ENCODE measurements around the gene ZNF672. TPM values are rescaled to one million over a fixed set of nuclear protein-coding genes. Genes with fewer than 3 reads are reported as not detected.

The ZNF672 gene
- total RNA-seq, 4 donors from 2014 or later: 25.5 to 40.8 (median 26.8) TPM

DNA sequence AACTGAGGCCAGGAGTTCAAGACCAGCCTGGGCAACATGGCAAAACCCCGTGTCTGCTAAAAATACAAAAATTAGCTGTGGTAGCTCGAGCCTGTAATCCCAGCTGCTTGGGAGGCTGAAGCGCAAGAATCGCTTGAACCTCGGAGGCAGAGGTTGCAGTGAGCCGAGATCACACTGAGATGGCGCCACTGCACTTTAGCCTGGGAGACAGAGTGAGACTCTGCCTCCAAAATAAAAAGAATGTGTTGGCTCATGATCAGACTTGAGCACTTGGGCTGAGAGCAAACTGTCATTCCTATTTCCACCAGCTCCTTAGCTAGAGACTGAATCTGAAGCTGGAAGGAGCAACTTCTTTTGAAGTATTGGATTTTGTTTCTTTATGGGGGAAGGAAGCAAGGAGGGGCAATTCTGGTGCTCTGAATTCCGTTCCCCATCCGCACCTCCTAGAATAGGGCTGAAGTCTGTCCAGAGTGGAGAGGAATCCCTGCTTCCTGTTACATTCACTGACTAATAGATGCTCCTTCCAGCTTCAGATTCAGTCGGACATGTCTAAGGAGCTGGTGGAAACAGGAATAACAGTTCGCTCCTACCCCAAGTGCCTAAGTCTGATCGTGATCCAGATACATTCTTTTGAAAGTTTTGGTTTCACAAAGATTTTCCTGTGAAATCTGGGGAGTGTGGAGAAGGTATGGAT, 3.8 kb downstream of the ZNF672 start:
- TF ChIP-seq, protein P1, sequence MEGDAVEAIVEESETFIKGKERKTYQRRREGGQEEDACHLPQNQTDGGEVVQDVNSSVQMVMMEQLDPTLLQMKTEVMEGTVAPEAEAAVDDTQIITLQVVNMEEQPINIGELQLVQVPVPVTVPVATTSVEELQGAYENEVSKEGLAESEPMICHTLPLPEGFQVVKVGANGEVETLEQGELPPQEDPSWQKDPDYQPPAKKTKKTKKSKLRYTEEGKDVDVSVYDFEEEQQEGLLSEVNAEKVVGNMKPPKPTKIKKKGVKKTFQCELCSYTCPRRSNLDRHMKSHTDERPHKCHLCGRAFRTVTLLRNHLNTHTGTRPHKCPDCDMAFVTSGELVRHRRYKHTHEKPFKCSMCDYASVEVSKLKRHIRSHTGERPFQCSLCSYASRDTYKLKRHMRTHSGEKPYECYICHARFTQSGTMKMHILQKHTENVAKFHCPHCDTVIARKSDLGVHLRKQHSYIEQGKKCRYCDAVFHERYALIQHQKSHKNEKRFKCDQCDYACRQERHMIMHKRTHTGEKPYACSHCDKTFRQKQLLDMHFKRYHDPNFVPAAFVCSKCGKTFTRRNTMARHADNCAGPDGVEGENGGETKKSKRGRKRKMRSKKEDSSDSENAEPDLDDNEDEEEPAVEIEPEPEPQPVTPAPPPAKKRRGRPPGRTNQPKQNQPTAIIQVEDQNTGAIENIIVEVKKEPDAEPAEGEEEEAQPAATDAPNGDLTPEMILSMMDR (IDR thresholded peaks at IDR 0.05): no peak
- peak; percentile 0 for DNase-seq (ENCODE audit: low spot score)
- ATAC-seq (ENCODE audit: low FRiP score): no peak

DNA sequence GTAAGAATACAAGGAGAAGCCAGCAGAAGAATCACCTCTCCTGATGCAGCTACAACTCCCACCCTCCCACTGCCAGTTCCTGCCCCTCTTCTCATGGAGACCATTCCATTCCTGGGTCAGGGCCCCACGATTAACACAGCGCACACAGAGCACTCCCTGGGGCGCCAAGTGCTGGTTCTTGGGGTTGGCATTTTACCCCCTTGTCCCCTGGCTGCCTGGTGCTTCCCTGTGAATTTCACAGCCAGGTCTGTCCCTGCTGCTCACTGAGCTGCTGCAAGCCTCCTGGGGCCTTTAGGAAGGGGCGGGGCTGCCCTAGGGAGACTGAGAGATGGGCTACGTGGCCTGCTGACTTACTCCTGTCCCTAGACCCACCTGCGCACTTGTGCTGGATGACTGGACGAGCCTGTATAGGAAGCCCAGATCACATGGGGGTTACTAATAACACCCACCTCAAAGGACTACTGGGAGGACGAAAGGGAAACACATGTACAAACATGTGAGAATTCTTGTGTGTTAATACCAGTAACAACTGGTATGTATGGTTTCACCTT, 4.8 kb downstream of the ZNF672 start:
- TF ChIP-seq, protein P1 (IDR thresholded peaks at IDR 0.05): no peak
- DNase-seq (ENCODE audit: low spot score) (no peak), ATAC-seq (ENCODE audit: low FRiP score) (no peak)

DNA sequence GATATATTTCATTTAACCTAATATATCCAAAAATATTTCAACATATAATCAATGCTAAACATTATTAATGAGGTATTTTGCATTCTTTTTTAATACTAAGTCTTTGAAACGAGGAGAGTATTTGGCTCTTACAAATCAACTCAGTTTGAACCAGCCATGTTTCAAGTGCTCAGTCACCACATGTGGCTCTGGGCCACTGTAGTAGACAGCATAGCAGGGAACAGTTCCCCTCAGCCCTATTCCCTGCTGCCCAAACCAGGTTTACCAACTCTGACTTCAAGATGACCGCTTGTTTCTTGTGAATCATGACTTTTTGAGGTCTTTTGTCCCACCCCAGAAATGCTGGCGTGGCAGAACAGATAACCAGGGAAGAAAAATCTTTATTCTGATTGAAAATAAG, 5.7 kb downstream of the ZNF672 start:
- TF ChIP-seq, protein P1 (IDR thresholded peaks at IDR 0.05): no peak
- no peak for DNase-seq (ENCODE audit: low spot score)
- no peak for ATAC-seq (ENCODE audit: low FRiP score)

DNA sequence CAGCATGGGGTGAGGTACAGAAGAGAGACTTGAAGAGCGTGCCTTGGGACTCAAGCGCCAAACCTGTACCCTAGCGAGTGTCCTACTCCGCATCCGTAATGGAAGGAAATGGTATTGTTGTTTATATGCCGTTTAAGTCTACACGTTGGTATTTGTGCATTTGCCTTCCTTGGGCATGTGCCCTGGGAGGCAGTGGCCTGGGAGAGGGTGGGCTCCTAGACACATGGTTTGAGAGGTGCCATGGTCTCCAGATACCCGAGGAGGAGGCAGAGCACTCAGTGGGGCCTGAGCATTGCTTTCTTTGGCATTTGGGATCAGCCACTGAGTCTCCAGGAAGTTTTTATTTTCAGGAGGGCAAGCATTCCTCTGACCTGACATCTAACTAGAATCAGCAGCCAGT, 6.5 kb downstream of the ZNF672 start:
- ATAC-seq (ENCODE audit: low FRiP score): no peak
- TF ChIP-seq, protein P1 (IDR thresholded peaks at IDR 0.05): no peak
- DNase-seq (ENCODE audit: low spot score): no peak

DNA sequence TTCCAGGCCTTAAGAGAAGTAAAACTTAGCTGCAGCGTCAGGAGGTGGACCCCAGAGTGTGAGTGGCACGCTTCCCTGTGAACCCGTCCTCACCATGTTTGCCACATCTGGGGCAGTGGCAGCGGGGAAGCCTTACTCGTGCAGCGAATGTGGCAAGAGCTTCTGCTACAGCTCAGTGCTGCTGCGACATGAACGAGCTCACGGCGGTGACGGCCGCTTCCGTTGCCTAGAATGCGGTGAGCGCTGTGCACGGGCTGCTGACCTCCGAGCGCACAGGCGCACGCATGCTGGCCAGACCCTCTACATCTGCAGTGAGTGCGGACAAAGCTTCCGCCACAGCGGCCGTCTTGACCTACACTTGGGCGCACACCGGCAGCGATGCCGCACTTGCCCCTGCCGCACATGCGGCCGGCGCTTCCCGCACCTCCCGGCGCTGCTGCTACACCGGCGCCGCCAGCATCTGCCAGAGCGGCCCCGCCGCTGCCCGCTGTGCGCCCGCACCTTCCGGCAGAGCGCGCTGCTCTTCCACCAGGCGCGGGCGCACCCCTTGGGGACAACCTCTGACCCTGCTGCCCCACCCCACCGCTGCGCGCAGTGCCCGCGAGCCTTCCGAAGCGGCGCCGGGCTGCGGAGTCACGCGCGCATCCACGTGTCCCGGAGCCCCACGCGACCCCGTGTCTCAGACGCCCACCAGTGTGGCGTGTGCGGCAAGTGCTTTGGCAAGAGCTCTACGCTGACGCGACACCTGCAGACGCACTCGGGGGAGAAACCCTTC, 9.3 kb downstream of the ZNF672 start:
- DNase-seq (ENCODE audit: low spot score): no peak
- TF ChIP-seq, protein P1 (IDR thresholded peaks at IDR 0.05): no peak
- ATAC-seq (ENCODE audit: low FRiP score): no peak

DNA sequence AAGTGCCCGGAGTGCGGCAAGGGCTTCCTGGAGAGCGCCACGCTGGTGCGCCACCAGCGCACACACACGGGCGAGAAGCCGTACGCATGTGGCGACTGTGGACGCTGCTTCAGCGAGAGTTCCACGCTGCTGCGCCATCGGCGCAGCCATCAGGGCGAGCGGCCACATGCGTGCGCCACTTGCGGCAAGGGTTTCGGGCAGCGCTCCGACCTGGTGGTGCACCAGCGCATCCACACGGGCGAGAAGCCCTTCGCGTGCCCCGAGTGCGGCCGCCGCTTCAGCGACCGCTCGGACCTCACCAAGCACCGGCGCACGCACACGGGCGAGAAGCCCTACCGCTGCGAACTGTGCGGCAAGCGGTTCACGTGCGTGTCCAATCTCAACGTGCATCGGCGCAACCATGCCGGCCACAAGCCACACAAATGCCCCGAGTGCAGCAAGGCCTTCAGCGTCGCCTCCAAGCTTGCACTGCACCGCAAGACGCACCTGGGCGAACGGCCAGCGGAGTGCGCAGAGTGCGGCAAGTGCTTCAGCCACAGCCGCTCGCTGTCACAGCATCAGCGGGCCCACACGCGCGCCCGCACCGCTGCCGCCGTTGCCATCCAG, 10.0 kb downstream of the ZNF672 start:
- TF ChIP-seq, protein P1 (IDR thresholded peaks at IDR 0.05): no peak
- no peak for DNase-seq (ENCODE audit: low spot score)
- ATAC-seq (ENCODE audit: low FRiP score): no peak
